Keratinocyte (primary cell): Measurements from ENCODE around the gene RBM17. TPM values are rescaled to one million over a fixed set of nuclear protein-coding genes. Genes with fewer than 3 reads are reported as not detected.

Experiments used
- DNase-seq: peaks from one replicate; pipeline ENCODE4 v3.0.0-alpha.2; 2011; ENCODE audit warnings: low read depth, missing footprints, low spot score
- FAIRE-seq: peaks from 2 replicates; lab custom pipeline; 2011; peaks lifted over from hg19 to GRCh38; lab: Jason Lieb, UNC
- H2AFZ ChIP-seq: 2 replicates; pipeline ENCODE4 v1.6.0; 2012; ENCODE audit warnings: low read length, control low read depth, inconsistent platforms; ENCODE audit not compliant: control insufficient read depth
- H3K27ac ChIP-seq: 2 replicates; pipeline ENCODE4 v1.5.1; 2011; ENCODE audit warnings: low read length; ENCODE audit not compliant: control insufficient read depth, insufficient read depth
- H3K27me3 ChIP-seq: 3 replicates; pipeline ENCODE4 v1.6.0; 2011; ENCODE audit warnings: low read length; ENCODE audit not compliant: control insufficient read depth, insufficient read depth; ENCODE audit errors: extremely low read depth
- H3K36me3 ChIP-seq, 2 experiments: 2 replicates in 1 of 2; 3 replicates in 1 of 2; pipeline ENCODE4 v1.5.1; 2011; ENCODE audit warnings: low read length in 2 of 2, mild to moderate bottlenecking in 1 of 2; ENCODE audit not compliant: control insufficient read depth in 2 of 2, insufficient read depth in 2 of 2; ENCODE audit errors: extremely low read depth in 1 of 2
- H3K4me1 ChIP-seq: 3 replicates; pipeline ENCODE4 v1.5.1; 2011; ENCODE audit warnings: low read length; ENCODE audit not compliant: control insufficient read depth, insufficient read depth; ENCODE audit errors: extremely low read depth
- H3K4me2 ChIP-seq: 3 replicates; pipeline ENCODE4 v1.6.0; 2011; ENCODE audit warnings: low read depth, low read length; ENCODE audit not compliant: control insufficient read depth, insufficient read depth; ENCODE audit errors: extremely low read depth
- H3K4me3 ChIP-seq, 3 experiments: fragments of 200-600 bp in 1 of 3; sonication (generic) in 1 of 3; 2 replicates in 2 of 3; 3 replicates in 1 of 3; pipeline ENCODE4 v1.5.1; 2011 to 2016; ENCODE audit warnings: low read length in 3 of 3, mild to moderate bottlenecking in 3 of 3, control low read depth in 2 of 3, inconsistent platforms in 1 of 3, low read depth in 1 of 3, mixed read lengths in 1 of 3, mixed run types in 1 of 3, moderate library complexity in 1 of 3; ENCODE audit not compliant: control insufficient read depth in 2 of 3, insufficient read depth in 2 of 3; ENCODE audit errors: extremely low read depth in 1 of 3
- H3K79me2 ChIP-seq: 2 replicates; pipeline ENCODE4 v1.6.0; 2012; ENCODE audit warnings: low read length; ENCODE audit not compliant: control insufficient read depth, insufficient read depth
- H3K9ac ChIP-seq: 3 replicates; pipeline ENCODE4 v1.6.0; 2011; ENCODE audit warnings: low read length; ENCODE audit not compliant: control insufficient read depth, insufficient read depth; ENCODE audit errors: extremely low read depth
- H3K9me1 ChIP-seq: 3 replicates; pipeline ENCODE4 v1.6.0; 2011; ENCODE audit warnings: low read length; ENCODE audit not compliant: control insufficient read depth, insufficient read depth; ENCODE audit errors: extremely low read depth
- H3K9me3 ChIP-seq: 2 replicates; pipeline ENCODE4 v1.5.1; 2012; ENCODE audit warnings: low read depth, low read length; ENCODE audit not compliant: control insufficient read depth
- H4K20me1 ChIP-seq: 3 replicates; pipeline ENCODE4 v1.6.0; 2011; ENCODE audit warnings: low read length; ENCODE audit not compliant: control insufficient read depth, insufficient read depth; ENCODE audit errors: extremely low read depth
- CTCF ChIP-seq, 3 experiments: IDR thresholded peaks in 1 of 3; conservative IDR thresholded peaks in 1 of 3; optimal IDR thresholded peaks in 1 of 3; 2 replicates in 2 of 3; 3 replicates in 1 of 3; pipeline versions ENCODE3 to v1.5.1; 2011; ENCODE audit warnings: low read length in 3 of 3, mild to moderate bottlenecking in 3 of 3, moderate library complexity in 2 of 3, control low read depth in 1 of 3, inconsistent platforms in 1 of 3; ENCODE audit not compliant: insufficient read depth in 2 of 3; ENCODE audit errors: extremely low read depth in 1 of 3
- EZH2 ChIP-seq: IDR thresholded peaks from one replicate; pipeline ENCODE4 v1.6.1; 2012; ENCODE audit warnings: inconsistent platforms, mild to moderate bottlenecking, low read length, moderate library complexity
- dilution Hi-C: fragments of 300-500 bp; cut with MboI; formaldehyde crosslinking; loops from one replicate; pipeline ENCODE4 v1.7.0; 2020; ENCODE audit warnings: low sequenced_read_pairs; ENCODE audit not compliant: extremely low pct_ligation_motif_present
- polyA plus RNA-seq, 5 experiments: library from polyadenylated mRNA; depleted of rRNA in 3 of 5; stranded (reverse) in 3 of 5; stranded (forward) in 1 of 5; unstranded in 1 of 5; fragments of >200 nt; gene quantifications; 1 replicate in 1 of 5; 2 replicates in 3 of 5; 3 replicates in 1 of 5; pipeline versions ENCODE4 v1.2.1 to v1.2.3, GENCODE V29; 2011 to 2012; ENCODE audit warnings: missing spikeins in 2 of 5, low read depth in 1 of 5, low replicate concordance in 1 of 5

Gene RBM17
- polyA plus RNA-seq, 1 donor (not counting 4 experiments of a cell fraction or from before 2014, with no cell fraction given): 54.8 TPM

- no peak overlapping the region for H3K4me2 ChIP-seq
- no peak for FAIRE-seq
These were observed 59.4 kb downstream of the RBM17 start for GRCh38 chr10:6148251-6148701.

DNA sequence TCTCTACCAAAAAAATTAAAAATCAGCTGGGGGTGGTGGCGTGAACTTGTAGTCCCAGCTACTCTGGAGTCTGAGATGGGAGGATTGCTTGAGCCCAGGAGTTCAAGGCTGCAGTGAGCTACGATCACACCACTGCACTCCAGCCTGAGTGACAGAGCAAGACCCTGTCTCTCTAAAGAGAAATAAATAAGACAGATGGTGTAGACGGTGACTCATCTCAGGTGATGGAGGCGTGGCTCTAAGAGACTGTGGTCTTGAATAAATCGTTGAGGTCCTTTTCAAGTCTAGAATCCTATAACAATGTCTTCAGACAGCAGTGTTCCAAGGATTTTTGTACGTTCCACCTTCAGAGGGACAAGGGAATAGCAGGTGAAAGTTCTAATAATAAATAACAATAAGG, 60.1 kb downstream of the RBM17 start:
- no peaks in the 10 kb centered on the region for H4K20me1 ChIP-seq

More at GRCh38 chr10:6148251-6148701, 59.4 kb downstream of the RBM17 start:
- dilution Hi-C loops: no loop called here
- H3K9ac ChIP-seq: no peak overlapping the region
- H3K27ac ChIP-seq: no peak overlapping the region
- no peak for TF ChIP-seq EZH2
- no peak for TF ChIP-seq CTCF (optimal IDR thresholded peaks at IDR 0.05 in 1 of 3, IDR thresholded peaks at IDR 0.05 in 1 of 3, conservative IDR thresholded peaks at IDR 0.05 in 1 of 3; ENCODE audit: extremely low read depth in 1 of 3, insufficient read depth in 2 of 3, low read length in 3 of 3)
- H3K27me3 ChIP-seq: no peaks in the 10 kb centered on the region
- H4K20me1 ChIP-seq: no peaks in the 10 kb centered on the region
- peaks cover 24% of the 10 kb centered on the region for H3K79me2 ChIP-seq
- no peaks in the 10 kb centered on the region for H3K4me1 ChIP-seq
- H3K9me3 ChIP-seq: no peaks in the 10 kb centered on the region
- DNase-seq: no peak
- H3K9me1 ChIP-seq: no peaks in the 10 kb centered on the region
- H2AFZ ChIP-seq: no peak overlapping the region
- no peak overlapping the region for H3K4me3 ChIP-seq
- no peaks in the 10 kb centered on the region for H3K36me3 ChIP-seq

More for the DNA sequence above, 60.1 kb downstream of the RBM17 start:
- no peak overlapping the region for H2AFZ ChIP-seq
- no peak for TF ChIP-seq EZH2
- no peak overlapping the region for H3K27ac ChIP-seq
- no peak overlapping the region for H3K4me3 ChIP-seq
- no peaks in the 10 kb centered on the region for H3K27me3 ChIP-seq
- dilution Hi-C loops: no loop called here
- H3K4me1 ChIP-seq: no peaks in the 10 kb centered on the region
- no peaks in the 10 kb centered on the region for H3K9me1 ChIP-seq
- peaks cover 26% of the 10 kb centered on the region for H3K79me2 ChIP-seq
- H3K9me3 ChIP-seq: no peaks in the 10 kb centered on the region
- FAIRE-seq (no peak), DNase-seq (no peak)
- no peak overlapping the region for H3K9ac ChIP-seq
- H3K4me2 ChIP-seq: no peak overlapping the region
- no peaks in the 10 kb centered on the region for H3K36me3 ChIP-seq
